Hematopoietic multipotent progenitor cell treated with erythropoietin and hydrocortisone succinate and interleukin-3 and kit ligand, for 15 days (in vitro differentiated cells): ENCODE results near the gene ANXA11.
A peak's percentile ranks its signal among the peaks of the same experiment; 100 is the strongest.
"Not testable (repeated sequence)": the region's sequence is repeated elsewhere in the genome, so short reads cannot be mapped to it uniquely, and the experiment has no call there.

ENCODE experiments used
- DNase-seq: peaks from one replicate; pipeline ENCODE4 v3.0.0-alpha.2; 2015; ENCODE audit warnings: low spot score

ANXA11 gene

DNA sequence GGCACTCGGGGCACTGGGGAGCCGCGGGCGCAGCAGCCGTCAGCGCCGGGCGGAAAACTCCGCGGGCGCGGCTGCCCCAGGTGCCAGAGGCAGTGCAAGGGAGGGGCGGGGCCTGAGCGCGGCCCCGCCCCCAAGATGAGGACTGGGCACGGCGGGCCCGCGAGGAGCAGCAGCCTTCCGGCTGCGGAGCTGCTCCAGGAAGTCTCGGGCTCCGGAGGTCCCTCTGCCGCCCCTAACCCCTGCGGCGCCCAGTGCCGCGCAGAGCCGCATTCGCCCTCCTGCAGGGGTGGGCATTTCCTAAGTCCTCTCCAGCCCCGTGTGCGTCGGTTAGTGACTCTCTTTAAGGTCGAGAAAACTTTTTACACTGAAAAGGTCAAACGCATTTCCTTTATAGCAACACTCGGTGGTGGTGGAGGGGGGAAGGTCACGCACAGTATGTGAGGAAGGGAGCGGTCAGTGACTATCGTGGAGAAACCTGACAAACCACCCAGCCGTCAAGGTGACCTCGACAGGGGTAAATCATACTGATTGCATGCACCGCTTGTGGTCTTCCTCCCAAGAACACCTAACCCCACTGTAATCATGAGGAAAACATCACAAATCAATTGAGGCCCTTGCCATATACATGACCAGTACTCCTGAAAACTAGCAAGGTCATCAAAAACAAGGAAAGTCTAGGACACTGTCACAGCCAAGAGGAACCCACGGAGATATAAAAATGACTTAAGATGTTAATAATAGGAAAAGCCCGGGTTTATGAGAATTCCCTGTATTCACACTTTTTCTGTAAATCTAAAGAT lies at the start of gene ANXA11:
Gene ANXA11 (minus strand): TSS at position 61 of the 800 bp plus-strand sequence. CDS start 32,676 bp downstream, outside the sequence.
- peak; percentile 74 for DNase-seq

DNA sequence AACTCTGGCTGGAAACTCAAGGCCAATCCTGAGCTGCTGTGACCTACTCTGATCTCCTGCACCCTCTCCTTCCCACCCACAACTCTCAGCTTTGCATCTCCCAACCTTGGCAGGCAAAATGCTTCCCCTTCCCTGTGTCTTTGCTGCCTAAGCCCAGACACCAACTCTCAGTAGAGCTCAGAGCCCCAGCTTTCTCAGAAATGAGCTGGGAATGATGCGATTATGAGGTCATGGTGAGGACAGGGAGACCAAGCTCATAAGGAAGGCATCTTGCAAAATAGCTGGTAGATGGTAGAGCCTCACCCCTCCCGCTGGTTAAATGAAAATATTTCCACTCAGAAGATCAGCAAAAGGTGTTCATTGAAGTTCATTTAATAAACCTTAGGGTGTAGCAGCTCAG lies 49.4 kb upstream of the ANXA11 start:
- not testable (repeated sequence) for DNase-seq

- DNase-seq: not testable (repeated sequence)
Observed at GRCh38 chr10:80253963-80254271, 48.6 kb upstream of the ANXA11 start.

DNA sequence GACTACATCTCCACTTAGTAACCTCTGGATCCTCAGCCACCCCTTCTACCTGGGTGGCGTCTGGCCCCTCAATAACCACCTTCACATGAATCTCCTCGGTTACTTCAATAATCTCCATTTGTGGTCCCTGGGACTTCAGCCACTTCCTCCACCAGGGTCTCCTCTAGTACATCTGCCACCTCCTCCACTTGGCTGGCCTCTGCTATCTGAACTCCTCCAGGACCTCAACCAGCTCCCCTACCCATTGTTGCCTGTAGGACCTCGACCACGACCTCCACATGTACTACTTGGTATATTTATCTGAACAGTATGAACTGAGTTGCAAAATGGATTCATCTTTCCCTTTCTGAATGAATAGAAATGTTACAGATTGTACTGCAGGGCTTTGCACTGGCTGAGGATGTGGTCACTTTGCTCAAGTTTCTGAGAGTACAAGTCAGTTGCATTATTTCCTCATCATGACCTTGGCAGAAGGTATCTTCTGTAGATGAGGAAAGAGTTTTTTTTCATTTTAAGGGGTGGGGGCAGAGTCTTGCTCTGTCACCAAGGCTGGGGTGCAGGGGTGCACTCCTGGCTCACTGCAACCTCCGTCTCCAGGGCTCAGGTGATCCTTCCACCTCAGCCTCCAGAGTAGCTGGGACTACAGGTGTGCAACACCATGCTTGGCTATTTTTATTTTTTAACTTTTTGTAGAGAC lies 48.1 kb upstream of the ANXA11 start:
- DNase-seq: no peak

DNA sequence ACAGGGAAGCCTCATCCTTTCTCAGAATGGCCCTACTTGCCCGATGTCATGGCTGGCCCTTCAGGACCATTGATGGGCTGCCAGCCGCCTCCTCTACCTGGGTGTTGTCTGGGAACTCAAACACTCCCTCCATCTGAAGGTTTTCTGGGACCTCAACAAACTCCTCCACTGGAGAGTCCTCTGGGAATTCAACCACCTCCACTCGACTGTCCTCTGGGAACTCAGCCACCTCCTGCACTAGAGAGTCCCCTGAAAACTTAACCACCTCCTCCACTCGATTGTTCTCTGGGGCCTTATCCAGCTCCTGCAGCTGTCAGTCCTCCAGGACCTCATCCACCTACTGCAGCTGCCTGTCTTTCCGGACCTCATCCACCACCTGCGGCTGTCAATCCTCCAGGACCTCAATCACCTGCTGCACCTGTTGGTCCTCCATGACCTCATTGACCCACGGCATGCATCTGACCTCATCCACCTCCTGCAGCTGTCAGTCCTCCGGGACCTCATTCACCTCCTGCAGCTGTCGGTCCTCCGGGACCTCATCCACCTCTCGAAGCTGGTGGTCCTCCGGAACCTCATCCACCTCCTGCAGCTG lies 47.1 kb upstream of the ANXA11 start:
- DNase-seq: no peak

DNA sequence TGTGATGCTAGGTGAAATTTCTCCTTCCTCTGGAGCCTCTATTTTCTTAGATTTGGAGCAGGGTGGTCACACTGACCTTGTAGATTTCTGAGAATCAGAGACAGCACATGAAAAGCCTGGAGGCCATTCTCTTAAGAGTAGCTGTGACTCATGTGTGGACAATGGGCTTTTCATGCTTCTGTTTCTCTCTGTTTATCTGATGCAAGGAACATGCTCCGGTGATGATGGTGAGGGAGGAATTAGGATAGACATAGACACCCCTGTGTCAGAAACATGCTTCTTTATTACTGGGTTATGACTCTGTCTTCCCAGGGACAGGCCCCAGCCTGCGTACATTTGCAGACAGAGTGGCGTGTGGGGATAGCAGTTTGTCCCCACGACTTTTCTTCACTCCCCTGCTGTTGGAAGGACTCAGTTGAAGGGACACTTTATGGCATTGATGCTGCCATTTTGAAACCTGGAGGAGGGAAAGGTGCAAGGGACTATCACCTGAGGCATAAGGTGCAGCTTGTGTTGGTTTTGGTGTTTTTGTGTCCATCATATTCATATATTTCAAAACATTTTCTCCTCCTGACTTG lies 46.5 kb upstream of the ANXA11 start:
- not testable (repeated sequence) for DNase-seq

GRCh38 chr10:80250399-80250798 lies 45.1 kb upstream of the ANXA11 start:
- DNase-seq: not testable (repeated sequence)

- DNase-seq: not testable (repeated sequence)
Observed at GRCh38 chr10:80249906-80250305, 44.6 kb upstream of the ANXA11 start.

DNA sequence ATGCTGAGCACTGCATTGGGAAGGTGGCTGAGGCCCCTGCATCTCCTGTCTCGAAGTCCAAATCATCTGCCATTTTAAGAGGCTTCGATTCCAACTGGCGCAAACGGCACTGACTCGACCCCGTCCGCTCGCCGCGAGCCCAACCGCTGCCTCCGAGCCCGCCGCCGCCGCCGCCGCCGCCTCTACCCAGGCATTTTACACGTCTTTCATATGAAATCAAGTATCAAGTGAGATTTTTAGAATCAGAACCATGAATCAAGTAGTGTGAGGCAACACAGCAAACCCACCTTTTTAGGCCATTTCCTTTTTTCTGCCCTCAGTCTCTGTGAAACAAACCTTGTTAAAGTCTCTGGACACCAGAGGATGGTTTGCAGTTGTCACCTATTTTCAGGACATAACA lies 42.3 kb upstream of the ANXA11 start:
- DNase-seq: not testable (repeated sequence)

- not testable (repeated sequence) for DNase-seq
Observed at GRCh38 chr10:80244371-80244770, 39.0 kb upstream of the ANXA11 start.

GRCh38 chr10:80242341-80242740 lies 37.0 kb upstream of the ANXA11 start:
- not testable (repeated sequence) for DNase-seq

DNA sequence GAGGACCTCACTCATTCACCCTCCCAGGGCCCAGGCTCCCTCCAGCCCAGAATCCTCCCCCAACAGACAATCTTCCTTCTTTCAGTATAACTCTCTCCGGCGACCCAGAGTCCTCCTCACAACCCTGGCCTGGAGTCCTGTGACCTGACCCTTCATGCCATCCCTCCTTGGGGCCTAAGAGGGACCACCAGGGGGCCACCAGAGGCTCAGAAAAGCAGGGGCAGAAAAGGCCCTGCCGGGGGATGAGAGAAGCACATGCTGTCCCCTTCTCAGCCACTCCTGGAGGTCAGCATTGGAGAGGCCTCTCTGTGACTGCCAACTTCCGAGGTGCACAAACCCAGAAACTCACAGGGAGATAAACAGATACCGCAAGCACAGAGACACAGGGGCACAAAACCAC lies 31.1 kb upstream of the ANXA11 start:
- DNase-seq: not testable (repeated sequence)

DNA sequence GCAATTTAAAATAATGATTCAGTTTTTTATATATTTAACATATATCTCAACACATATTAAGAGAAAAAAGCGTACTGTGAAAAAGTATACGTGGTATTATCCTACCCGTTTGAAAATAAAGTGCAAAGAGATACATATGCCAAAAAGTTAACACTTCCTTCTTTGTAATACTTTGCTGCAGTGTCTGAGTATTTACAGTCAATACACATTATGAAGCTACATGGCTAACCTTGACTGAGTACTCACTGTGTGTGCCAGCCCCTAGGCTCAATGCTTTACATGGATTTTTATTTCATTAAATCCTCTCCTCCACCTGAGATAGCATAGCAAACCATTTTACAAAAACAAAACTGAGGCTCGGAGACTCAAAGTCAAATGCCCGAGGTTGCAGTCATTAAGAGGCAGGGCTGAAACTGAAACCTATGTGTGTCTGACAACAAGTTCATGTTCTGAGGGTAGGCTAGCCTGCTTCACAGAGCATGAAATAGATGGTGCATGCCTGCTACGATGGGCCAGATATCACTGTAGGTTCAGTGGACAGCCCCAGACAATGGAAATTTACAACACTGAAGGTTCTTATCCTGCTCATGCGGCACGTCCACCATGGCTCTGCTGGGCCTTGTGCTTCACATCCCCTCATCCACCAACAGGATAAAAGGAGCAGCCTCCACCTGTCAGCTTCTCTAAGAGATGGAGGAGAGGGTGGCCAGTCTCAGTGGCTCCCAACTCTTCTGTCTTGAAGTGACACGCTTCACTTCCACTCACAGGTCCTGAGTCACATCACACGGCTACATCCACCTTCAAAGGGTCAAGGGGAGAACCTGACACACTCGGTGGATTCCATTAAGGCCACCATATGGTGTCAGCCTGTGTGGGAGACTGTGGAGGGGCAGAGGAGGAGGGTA lies 29.2 kb upstream of the ANXA11 start:
- not testable (repeated sequence) for DNase-seq

- not testable (repeated sequence) for DNase-seq
Observed at GRCh38 chr10:80233871-80234270, 28.5 kb upstream of the ANXA11 start.

DNA sequence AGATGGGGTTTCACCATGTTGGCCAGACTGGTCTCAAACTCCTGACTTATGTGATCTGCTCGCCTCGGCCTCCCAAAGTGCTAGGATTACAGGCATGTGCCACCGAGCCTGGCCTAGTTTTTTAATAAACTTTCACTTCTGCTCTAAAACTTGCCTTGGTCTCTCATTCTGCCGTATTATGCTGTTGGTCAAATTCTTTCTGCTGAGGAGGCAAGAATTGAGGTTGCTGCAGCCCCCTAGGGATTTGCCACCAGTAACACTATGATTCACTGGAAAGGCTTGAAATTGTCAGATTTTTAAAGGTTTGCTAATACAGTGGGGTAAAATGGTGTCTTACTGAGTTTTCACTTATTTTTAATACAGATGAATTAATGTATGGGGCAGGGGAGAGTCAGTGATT lies 21.4 kb upstream of the ANXA11 start:
- not testable (repeated sequence) for DNase-seq

DNA sequence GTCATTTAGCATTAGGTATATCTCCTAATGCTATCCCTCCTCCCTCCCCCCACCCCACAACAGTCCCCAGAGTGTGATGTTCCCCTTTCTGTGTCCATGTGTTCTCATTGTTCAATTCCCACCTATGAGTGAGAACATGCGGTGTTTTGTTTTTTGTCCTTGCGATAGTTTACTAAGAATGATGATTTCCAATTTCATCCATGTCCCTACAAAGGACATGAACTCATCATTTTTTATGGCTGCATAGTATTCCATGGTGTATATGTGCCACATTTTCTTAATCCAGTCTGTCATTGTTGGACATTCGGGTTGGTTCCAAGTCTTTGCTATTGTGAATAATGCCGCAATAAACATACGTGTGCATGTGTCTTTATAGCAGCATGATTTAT lies 17.7 kb upstream of the ANXA11 start:
- not testable (repeated sequence) for DNase-seq

GRCh38 chr10:80218878-80219277 lies 13.5 kb upstream of the ANXA11 start:
- DNase-seq: not testable (repeated sequence)

DNA sequence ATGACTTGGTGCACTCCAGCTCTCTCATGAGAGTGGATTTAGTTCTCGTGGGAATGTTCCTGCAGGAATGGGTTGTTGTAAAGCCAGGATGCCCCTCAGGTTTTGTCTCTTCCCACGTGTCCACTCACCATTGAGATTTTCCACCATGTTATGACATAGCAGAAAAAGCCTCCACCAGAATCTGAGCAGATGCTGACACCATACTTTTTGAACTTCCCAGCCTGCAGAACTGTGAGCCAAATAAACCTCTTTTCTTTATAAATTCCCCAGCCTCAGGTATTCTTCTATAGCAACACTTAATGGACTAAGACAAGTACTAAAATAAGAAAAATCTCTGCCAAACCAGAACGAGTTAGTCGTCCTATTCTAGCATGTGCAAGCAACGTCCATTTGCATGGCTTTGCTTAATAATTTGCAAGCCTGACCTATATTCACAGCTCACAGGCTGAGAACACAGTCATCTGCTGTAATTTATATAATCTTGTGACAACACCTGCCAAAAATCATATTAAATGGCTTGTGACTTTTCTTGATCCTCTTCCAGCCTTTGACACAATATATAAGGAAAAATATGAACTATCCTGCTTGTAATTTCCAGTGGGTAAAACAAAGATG lies 9.1 kb upstream of the ANXA11 start:
- DNase-seq: not testable (repeated sequence)

DNA sequence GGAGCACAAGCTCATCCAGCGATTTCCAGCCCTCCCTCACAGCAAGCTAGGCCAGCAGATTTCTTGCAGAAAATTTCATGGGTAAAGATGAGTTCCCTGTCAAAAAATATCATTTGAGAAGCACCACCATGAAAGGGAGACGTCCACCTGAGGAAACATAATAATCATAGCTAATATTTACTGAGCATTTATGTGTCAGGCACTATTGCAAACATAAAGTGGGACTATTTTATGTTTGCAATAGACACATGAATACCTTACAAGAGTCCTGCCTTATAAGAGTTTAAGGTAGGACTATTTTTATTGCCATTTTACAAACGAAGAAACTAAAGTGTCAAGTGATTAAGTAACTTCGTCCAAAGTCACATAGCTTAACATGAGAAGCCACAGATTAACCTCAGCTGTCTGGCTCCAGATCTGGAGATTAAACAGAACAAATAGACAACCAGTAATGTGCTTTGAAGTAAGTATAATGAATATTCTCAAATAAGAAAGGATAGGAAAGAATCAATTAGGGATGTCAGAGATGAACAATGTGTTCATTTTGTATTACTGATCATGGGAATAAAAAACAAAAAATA lies 7.3 kb upstream of the ANXA11 start:
- not testable (repeated sequence) for DNase-seq

DNA sequence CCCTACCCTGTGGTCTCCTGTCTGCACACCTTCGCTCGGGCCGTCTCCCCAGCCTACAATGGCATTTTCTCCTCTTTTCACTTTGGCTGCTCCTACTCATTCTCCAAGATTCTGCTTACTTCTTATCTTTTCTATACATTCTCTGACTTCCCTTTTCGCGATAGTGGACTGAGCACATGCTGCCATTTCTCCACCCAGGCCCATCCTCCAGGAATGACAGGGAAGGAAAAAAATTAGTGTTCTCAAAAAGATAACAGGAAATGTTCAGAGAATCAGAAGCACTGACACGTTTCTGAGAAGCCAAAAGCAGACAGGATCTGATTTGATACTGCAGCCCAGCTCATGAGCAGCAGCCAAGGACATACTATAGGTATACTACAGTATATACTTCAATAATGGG lies 6.4 kb upstream of the ANXA11 start:
- no peak for DNase-seq

DNA sequence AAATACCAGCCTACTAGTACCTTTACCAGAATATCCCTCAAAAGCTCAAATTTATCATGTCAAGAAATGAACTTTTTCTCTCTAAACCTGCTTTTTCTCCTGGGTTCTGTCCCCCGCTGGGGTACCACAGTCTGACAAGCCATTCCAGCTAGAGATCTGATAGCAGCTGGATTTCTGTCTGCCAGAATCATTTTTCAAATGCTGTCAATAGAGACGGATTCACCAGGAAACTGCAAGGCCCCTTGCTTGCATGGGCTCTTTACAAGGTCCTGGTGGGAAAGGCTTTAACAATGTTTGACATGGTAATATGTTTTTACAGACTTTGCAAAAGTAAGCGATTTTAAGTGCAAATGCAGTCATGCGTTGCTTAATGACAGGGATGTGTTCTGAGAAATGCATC lies 4.9 kb upstream of the ANXA11 start:
- no peak for DNase-seq
